GM23338 (cell line): ENCODE measurements around the gene LATS2. TPM values are rescaled to one million over a fixed set of nuclear protein-coding genes. Genes with fewer than 3 reads are reported as not detected.
A peak's percentile ranks its signal among the peaks of the same experiment; 100 is the strongest.

ENCODE experiments used
- ATAC-seq: fragments of 200-7000 bp; cut with Tn5 transposase; 3 replicates; pipeline ENCODE4 v1.9.1; 2020
- DNase-seq: peaks from one replicate; pipeline ENCODE4 v3.0.0-alpha.2; 2015; ENCODE audit warnings: low spot score
- H2AFZ ChIP-seq: fragments of 200-600 bp; sonication (generic); 2 replicates; pipeline ENCODE4 v1.8.0; 2016; ENCODE audit warnings: antibody characterized with exemption, mild to moderate bottlenecking, moderate library complexity
- H3F3A ChIP-seq: fragments of 200-600 bp; sonication (generic); replicated peaks from 2 replicates; pipeline ENCODE4 v1.8.0; 2017; ENCODE audit warnings: antibody characterized with exemption, mixed run types, low read depth
- H3K27ac ChIP-seq: fragments of 200-600 bp; sonication (generic); 2 replicates; pipeline ENCODE4 v1.6.1; 2016; ENCODE audit warnings: low read depth
- H3K27me3 ChIP-seq: fragments of 200-600 bp; sonication (generic); 2 replicates; pipeline ENCODE4 v1.8.0; 2016; ENCODE audit warnings: mild to moderate bottlenecking, mixed run types, moderate library complexity; ENCODE audit not compliant: insufficient read depth
- H3K36me3 ChIP-seq: fragments of 200-600 bp; sonication (generic); 2 replicates; pipeline ENCODE4 v1.8.0; 2016; ENCODE audit warnings: mild to moderate bottlenecking; ENCODE audit not compliant: insufficient read depth
- H3K4me1 ChIP-seq: fragments of 200-600 bp; sonication (generic); 2 replicates; pipeline ENCODE4 v1.8.0; 2016; ENCODE audit warnings: mild to moderate bottlenecking, moderate library complexity; ENCODE audit not compliant: insufficient read depth
- H3K4me2 ChIP-seq: fragments of 200-600 bp; sonication (generic); 2 replicates; pipeline ENCODE4 v1.7.1; 2017; ENCODE audit warnings: mixed run types
- H3K4me3 ChIP-seq: fragments of 200-600 bp; sonication (generic); 2 replicates; pipeline ENCODE4 v1.6.1; 2016; ENCODE audit warnings: mixed run types
- H3K79me2 ChIP-seq: fragments of 200-600 bp; sonication (generic); replicated peaks from 2 replicates; pipeline ENCODE4 v1.8.0; 2017; ENCODE audit warnings: mild to moderate bottlenecking; ENCODE audit not compliant: insufficient read depth
- H3K9me2 ChIP-seq: fragments of 200-600 bp; sonication (generic); 2 replicates; pipeline ENCODE4 v1.8.0; 2017; ENCODE audit not compliant: insufficient read depth
- H4K20me1 ChIP-seq: fragments of 200-600 bp; sonication (generic); replicated peaks from 2 replicates; pipeline ENCODE4 v1.8.0; 2017; ENCODE audit warnings: mild to moderate bottlenecking; ENCODE audit not compliant: insufficient read depth
- H3K27ac Mint-ChIP-seq: 2 replicates; pipeline ENCODE4 v1.8.0; 2020; ENCODE audit warnings: inconsistent platforms, mild to moderate bottlenecking, moderate library complexity, mixed read lengths
- H3K27me3 Mint-ChIP-seq: 3 replicates; pipeline ENCODE4 v1.8.0; 2022; ENCODE audit warnings: low read depth, mild to moderate bottlenecking, moderate library complexity, mixed read lengths, inconsistent platforms; ENCODE audit not compliant: insufficient read depth, poor library complexity
- H3K36me3 Mint-ChIP-seq: 3 replicates; pipeline ENCODE4 v1.8.0; 2021; ENCODE audit warnings: low read depth, mild to moderate bottlenecking, inconsistent platforms, moderate library complexity, mixed read lengths
- H3K4me1 Mint-ChIP-seq: 3 replicates; pipeline ENCODE4 v1.8.0; 2020; ENCODE audit warnings: mild to moderate bottlenecking, inconsistent platforms, mixed read lengths
- H3K4me3 Mint-ChIP-seq: 3 replicates; pipeline ENCODE4 v1.8.0; 2021; ENCODE audit warnings: moderate library complexity, mild to moderate bottlenecking, inconsistent platforms, mixed read lengths
- H3K9me3 Mint-ChIP-seq: 3 replicates; pipeline ENCODE4 v1.8.0; 2020; ENCODE audit warnings: moderate library complexity, mild to moderate bottlenecking, inconsistent platforms, mixed read lengths
- CREB1 ChIP-seq: fragments of 250-450 bp; sonication (Bioruptor Pico); IDR thresholded peaks from 2 replicates; pipeline ENCODE4 v1.5.0; 2020; ENCODE audit warnings: low read depth, mild to moderate bottlenecking, moderate library complexity
- CTCF ChIP-seq, 2 experiments: fragments of 200-600 bp in 1 of 2; sonication (generic) in 1 of 2; conservative IDR thresholded peaks; 2 replicates each; pipeline versions ENCODE4 v1.5.1 to v1.6.1; 2016 to 2017; ENCODE audit warnings: antibody characterized with exemption in 2 of 2, low read depth in 2 of 2, mild to moderate bottlenecking in 2 of 2, moderate library complexity in 1 of 2
- ETS1 ChIP-seq: IDR thresholded peaks from 2 replicates; pipeline ENCODE4 v1.6.1; 2016; ENCODE audit warnings: antibody characterized with exemption
- EZH2 ChIP-seq: fragments of 200-600 bp; sonication (generic); IDR thresholded peaks from one replicate; pipeline ENCODE4 v1.8.0; 2017; ENCODE audit warnings: antibody characterized with exemption, mild to moderate bottlenecking, low read depth; ENCODE audit not compliant: unreplicated experiment
- EZH2phosphoT487 ChIP-seq: fragments of 200-600 bp; sonication (generic); IDR thresholded peaks from one replicate; pipeline ENCODE4 v1.8.1; 2018; ENCODE audit warnings: antibody characterized with exemption; ENCODE audit not compliant: unreplicated experiment
- JUNB ChIP-seq: IDR thresholded peaks from one replicate; pipeline ENCODE4 v1.6.1; 2016; ENCODE audit warnings: antibody characterized with exemption; ENCODE audit not compliant: unreplicated experiment
- NANOG ChIP-seq: IDR thresholded peaks from 2 replicates; pipeline ENCODE4 v1.6.1; 2016; ENCODE audit warnings: antibody characterized with exemption, borderline replicate concordance
- STAT1 ChIP-seq: IDR thresholded peaks from one replicate; pipeline ENCODE4 v1.6.1; 2016; ENCODE audit warnings: antibody characterized with exemption; ENCODE audit not compliant: unreplicated experiment
- ZNF114 ChIP-seq: fragments of 250-450 bp; sonication (Bioruptor Pico); IDR thresholded peaks from 2 replicates; pipeline ENCODE4 v1.5.0; 2020; ENCODE audit warnings: mild to moderate bottlenecking, moderate library complexity
- ZNF331 ChIP-seq: fragments of 250-450 bp; sonication (Bioruptor Pico); IDR thresholded peaks from 2 replicates; pipeline ENCODE4 v1.5.0; 2020; ENCODE audit warnings: low read depth, mild to moderate bottlenecking, moderate library complexity
- ZNF462 ChIP-seq: fragments of 250-450 bp; sonication (Bioruptor Pico); IDR thresholded peaks from 2 replicates; pipeline ENCODE4 v1.5.0; 2020; ENCODE audit warnings: mild to moderate bottlenecking, moderate library complexity
- polyA plus RNA-seq: library from polyadenylated mRNA; unstranded; fragments of >200 nt; fragmentation: Nextera tagmentation; extraction: Ambion mirVana; gene quantifications from 2 replicates; pipeline ENCODE4 v1.2.1, GENCODE V29; 2016
- total RNA-seq: library from RNA; depleted of rRNA; stranded (reverse); fragments of >200 nt; shearing (Covaris generic); gene quantifications from 2 replicates; pipeline ENCODE4 v1.2.3, GENCODE V29; 2014

LATS2 gene
- total and polyA plus RNA-seq, 2 experiments from 2014 or later: 10.5 to 25.4 TPM

- Histone ChIP-seq H3K4me2 (0 out of 2 replicates have a peak overlapping the region, but pooled peaks have one; percentile 17), H3K79me2 (peaks cover 99% of the 10 kb centered on the region), H3F3A (no peaks in the 10 kb centered on the region; the same call in 1 of the 2 replicates), H3K4me1 (peaks cover 26% of the 10 kb centered on the region), H3K36me3 (no peaks in the 10 kb centered on the region), H3K4me3 (no peak overlapping the region), H3K27me3 (no peaks in the 10 kb centered on the region), H3K9me2 (no peaks in the 10 kb centered on the region), H3K27ac (0 out of 2 replicates have a peak overlapping the region, but pooled peaks have one; percentile 14), H4K20me1 (peaks cover 52% of the 10 kb centered on the region), H2AFZ (no peak overlapping the region)
- no peaks in the 10 kb centered on the region for H3K36me3 Mint-ChIP-seq
- no peaks in the 10 kb centered on the region for H3K9me3 Mint-ChIP-seq
- DNase-seq (no peak), ATAC-seq (peak; percentile 11; the same call in 1 of the 3 replicates)
- H3K27me3 Mint-ChIP-seq: peaks cover 3% of the 10 kb centered on the region
- TF ChIP-seq NANOG (no peak), EZH2phosphoT487 (no peak)
- H3K4me3 Mint-ChIP-seq: no peak overlapping the region
- H3K27ac Mint-ChIP-seq: no peak overlapping the region
- peaks cover 35% of the 10 kb centered on the region for H3K4me1 Mint-ChIP-seq
Observed at GRCh38 chr13:21020581-21020980, 40.8 kb downstream of the LATS2 start.

- no peaks in the 10 kb centered on the region; the same call in 1 of the 2 replicates for H3F3A ChIP-seq
- no peaks in the 10 kb centered on the region for H3K36me3 Mint-ChIP-seq
- no peak overlapping the region for H3K4me3 Mint-ChIP-seq
- no peak overlapping the region for H2AFZ ChIP-seq
- H3K9me3 Mint-ChIP-seq: no peaks in the 10 kb centered on the region
- H3K27me3 ChIP-seq: no peaks in the 10 kb centered on the region
- no peak for DNase-seq
- H3K27me3 Mint-ChIP-seq: peaks cover 4% of the 10 kb centered on the region
- H4K20me1 ChIP-seq: peaks cover 49% of the 10 kb centered on the region
- H3K9me2 ChIP-seq: no peaks in the 10 kb centered on the region
- H3K4me3 ChIP-seq: no peak overlapping the region
- peaks cover 99% of the 10 kb centered on the region for H3K79me2 ChIP-seq
- ATAC-seq: no peak
- 0 out of 2 replicates have a peak overlapping the region, but pooled peaks have one; percentile 14 for H3K27ac ChIP-seq
- no peaks in the 10 kb centered on the region for H3K36me3 ChIP-seq
- H3K4me2 ChIP-seq: peak overlapping the region; percentile 17
- H3K4me1 Mint-ChIP-seq: peaks cover 35% of the 10 kb centered on the region
- H3K27ac Mint-ChIP-seq: no peak overlapping the region; the same call in 1 of the 2 replicates
- peaks cover 26% of the 10 kb centered on the region for H3K4me1 ChIP-seq
- TF ChIP-seq EZH2phosphoT487 (no peak), ZNF331 (no peak), ZNF114 (CRISPR knock-in tag) (no peak), JUNB (no peak), EZH2 (no peak), ZNF462 (CRISPR knock-in tag) (no peak), STAT1 (no peak), ETS1 (no peak), CTCF (conservative IDR thresholded peaks at IDR 0.05; ENCODE audit: low read depth in 2 of 2) (no peak), CREB1 (CRISPR knock-in tag) (no peak), NANOG (no peak)
Observed at GRCh38 chr13:21020176-21020575, 41.2 kb downstream of the LATS2 start.
